Sigmoid colon (tissue), 7 donors: Measurements from ENCODE around the gene UBAC1. TPM values are rescaled to one million over a fixed set of nuclear protein-coding genes. Genes with fewer than 3 reads are reported as not detected.

Experiments
- DNase-seq: peaks from one replicate; pipeline ENCODE4 v3.0.0-alpha.2; 2019
- H3K27ac ChIP-seq, 4 donors: fragments of 200-600 bp; sonication (generic); one replicate each; pipeline ENCODE4 v1.5.1; 2016 to 2019; ENCODE audit warnings: mild to moderate bottlenecking in 1 of 4
- H3K27me3 ChIP-seq, 3 donors: fragments of 200-600 bp; sonication (generic); one replicate each; pipeline ENCODE4 v1.5.1; 2019; ENCODE audit warnings: mild to moderate bottlenecking in 1 of 3
- H3K36me3 ChIP-seq, 4 donors: fragments of 200-600 bp; sonication (generic); one replicate each; pipeline ENCODE4 v1.5.1; 2016 to 2019
- H3K4me1 ChIP-seq, 4 donors: fragments of 200-600 bp; sonication (generic); one replicate each; pipeline ENCODE4 v1.5.1; 2017 to 2019
- H3K4me3 ChIP-seq, 4 donors: fragments of 200-600 bp; sonication (generic); one replicate each; pipeline ENCODE4 v1.5.1; 2017 to 2019; ENCODE audit warnings: mild to moderate bottlenecking in 2 of 4, moderate library complexity in 1 of 4
- H3K9me3 ChIP-seq, 4 donors: fragments of 200-600 bp in 3 of 4; sonication (generic) in 3 of 4; one replicate each; pipeline versions ENCODE4 v1.5.1 to v1.6.1; 2013 to 2019
- CTCF ChIP-seq, 4 experiments: fragments of 450-650 bp in 3 of 4; fragments of 200-600 bp in 1 of 4; IDR thresholded peaks; one replicate each; pipeline ENCODE4 v1.5.1; 2016 to 2019; ENCODE audit warnings: antibody characterized with exemption in 4 of 4, mild to moderate bottlenecking in 3 of 4, moderate library complexity in 2 of 4
- EP300 ChIP-seq, 4 donors: sonication (generic); formaldehyde crosslinking; IDR thresholded peaks; one replicate each; pipeline ENCODE4 v1.6.1; 2017; ENCODE audit warnings: antibody characterized with exemption in 4 of 4
- POLR2A ChIP-seq, 2 donors: fragments of 450-650 bp; IDR thresholded peaks; one replicate each; pipeline ENCODE4 v1.6.1; 2016; ENCODE audit warnings: antibody characterized with exemption in 2 of 2, mild to moderate bottlenecking in 2 of 2, moderate library complexity in 2 of 2
- POLR2AphosphoS5 ChIP-seq, 4 donors: sonication (generic); formaldehyde crosslinking; IDR thresholded peaks; one replicate each; pipeline ENCODE4 v1.6.1; 2017; ENCODE audit warnings: antibody characterized with exemption in 4 of 4
- WGBS, 2 donors: extraction: QIAGEN DNeasy Blood & Tissue Kit; methylation state at CpG; one replicate each; pipeline ENCODE4 v1.1.7; 2013; 5-methylcytosine and 5-hydroxymethylcytosine counted together
- intact Hi-C: fragments of 100-400 bp; cut with DNase I; formaldehyde crosslinking; loops from one replicate; pipeline ENCODE4 v1.15.1; 2023
- polyA plus RNA-seq, 3 donors: library from polyadenylated mRNA; stranded (reverse); fragments of 200-250 nt; gene quantifications; one replicate each; pipeline ENCODE4 v1.2.3, GENCODE V29; 2013
- total RNA-seq, 4 donors: library from RNA; depleted of rRNA; stranded (reverse); fragments of >200 nt; gene quantifications; one replicate each; pipeline ENCODE4 v1.1.0, GENCODE V29; 2016
- donor health status: healthy with polysubstance abuse.
- donor health status: Bipolar disorder and iron deficiency.
- donor health status: healthy.

The UBAC1 gene
- total and polyA plus RNA-seq, 7 donors, result 57.4 to 80.9 (median 69.4) TPM

- Histone ChIP-seq H3K27ac (no peak overlapping the region), H3K36me3 (no peaks in the 10 kb centered on the region), H3K9me3 (no peaks in the 10 kb centered on the region), H3K4me1 (peaks cover 0 to 9% (median 2%) of the 10 kb centered on the region in 4 donors), H3K27me3 (peaks cover 0 to 54% (median 8%) of the 10 kb centered on the region in 3 donors), H3K4me3 (no peak overlapping the region)
- no peak for TF ChIP-seq POLR2AphosphoS5 (IDR thresholded peaks at IDR 0.05)
- TF ChIP-seq POLR2A (IDR thresholded peaks at IDR 0.05), result no peak
- no peak for TF ChIP-seq CTCF (IDR thresholded peaks at IDR 0.05)
- TF ChIP-seq EP300 (IDR thresholded peaks at IDR 0.05), result no peak
- DNase-seq, result no peak
- WGBS, 2 donors, result 62 to 68% methylated on average over 19 of the region's 19 CpGs
- intact Hi-C loops, result no loop called here
These were observed 18.5 kb upstream of the UBAC1 start for GRCh38 chr9:135979547-135980166.

- H3K36me3 ChIP-seq, result no peaks in the 10 kb centered on the region
- TF ChIP-seq POLR2A (IDR thresholded peaks at IDR 0.05) (no peak), CTCF (IDR thresholded peaks at IDR 0.05) (no peak), EP300 (IDR thresholded peaks at IDR 0.05) (no peak), POLR2AphosphoS5 (IDR thresholded peaks at IDR 0.05) (no peak)
- H3K27me3 ChIP-seq, result peaks cover 0 to 51% (median under 1%) of the 10 kb centered on the region in 3 donors
- peaks cover 0 to 8% (median 1%) of the 10 kb centered on the region in 4 donors for H3K4me1 ChIP-seq
- no peaks in the 10 kb centered on the region for H3K9me3 ChIP-seq
- no peak overlapping the region for H3K27ac ChIP-seq
- intact Hi-C loops, result no loop called here
- WGBS, 2 donors, result 26 to 27% methylated on average over 20 of the region's 20 CpGs
- H3K4me3 ChIP-seq, result no peak overlapping the region
- no peak for DNase-seq
These were observed 17.7 kb upstream of the UBAC1 start for GRCh38 chr9:135978642-135979546.

GRCh38 chr9:135976944-135977343, 15.8 kb upstream of the UBAC1 start:
- Histone ChIP-seq H3K4me3 (no peak overlapping the region), H3K9me3 (no peaks in the 10 kb centered on the region), H3K27ac (no peak overlapping the region), H3K36me3 (no peaks in the 10 kb centered on the region), H3K27me3 (peaks cover 0 to 35% (median 0%) of the 10 kb centered on the region in 3 donors), H3K4me1 (no peaks in the 10 kb centered on the region)
- intact Hi-C loops, result no loop called here
- 26 to 63% methylated on average over 13 of the region's 13 CpGs for WGBS, 2 donors
- no peak for DNase-seq
- TF ChIP-seq POLR2A (IDR thresholded peaks at IDR 0.05), result no peak

GRCh38 chr9:135976531-135976930, 15.4 kb upstream of the UBAC1 start:
- Histone ChIP-seq H3K36me3 (no peaks in the 10 kb centered on the region), H3K27me3 (peaks cover 0 to 35% (median 0%) of the 10 kb centered on the region in 3 donors), H3K27ac (no peak overlapping the region), H3K9me3 (no peaks in the 10 kb centered on the region), H3K4me3 (no peak overlapping the region), H3K4me1 (no peaks in the 10 kb centered on the region)
- intact Hi-C loops, result no loop called here
- no peak for TF ChIP-seq CTCF (IDR thresholded peaks at IDR 0.05)
- TF ChIP-seq EP300 (IDR thresholded peaks at IDR 0.05), result no peak
- no peak for TF ChIP-seq POLR2A (IDR thresholded peaks at IDR 0.05)
- TF ChIP-seq POLR2AphosphoS5 (IDR thresholded peaks at IDR 0.05), result no peak
- DNase-seq, result no peak
- WGBS, 2 donors, result 61 to 64% methylated on average over 13 of the region's 13 CpGs

GRCh38 chr9:135975834-135976233, 14.7 kb upstream of the UBAC1 start:
- Histone ChIP-seq H3K4me1 (no peaks in the 10 kb centered on the region), H3K4me3 (no peak overlapping the region), H3K9me3 (no peaks in the 10 kb centered on the region), H3K27ac (no peak overlapping the region), H3K27me3 (peaks cover 0 to 35% (median 0%) of the 10 kb centered on the region in 3 donors), H3K36me3 (no peaks in the 10 kb centered on the region)
- TF ChIP-seq EP300 (IDR thresholded peaks at IDR 0.05) (no peak), CTCF (IDR thresholded peaks at IDR 0.05) (no peak), POLR2AphosphoS5 (IDR thresholded peaks at IDR 0.05) (no peak), POLR2A (IDR thresholded peaks at IDR 0.05) (no peak)
- intact Hi-C loops, result no loop called here
- DNase-seq, result no peak
- WGBS, 2 donors, result 81 to 90% methylated on average over 10 of the region's 10 CpGs
